Activated B cell treated with CpG ODN at 0.5 μM for 24 hours (primary cell): Measurements from ENCODE around the gene MCF2L. TPM values are rescaled to one million over a fixed set of nuclear protein-coding genes. Genes with fewer than 3 reads are reported as not detected.

Experiments
- ATAC-seq: fragments of 200-7000 bp; cut with Tn5 transposase; one replicate; pipeline ENCODE4 v1.10.0; 2021; ENCODE audit warnings: low read depth, mild to moderate bottlenecking, moderate library complexity
- CTCF ChIA-PET: fragments of 350-600 bp; sonication (Branson Sonifier 250); formaldehyde crosslinking; loops from one replicate; lab custom pipeline; 2021; ENCODE audit warnings: antibody characterized with exemption; lab: Charles Lee
- POLR2A ChIA-PET: fragments of 350-600 bp; sonication (Branson Sonifier 250); formaldehyde crosslinking; loops from one replicate; lab custom pipeline; 2021; ENCODE audit warnings: antibody characterized with exemption; lab: Charles Lee
- DNase-seq: peaks from one replicate; pipeline ENCODE4 v3.0.0; 2022
- H3K27ac Mint-ChIP-seq: one replicate; pipeline ENCODE4 v1.8.0; 2020; ENCODE audit warnings: mixed read lengths
- H3K27me3 Mint-ChIP-seq: one replicate; pipeline ENCODE4 v1.8.0; 2021; ENCODE audit warnings: mixed read lengths
- H3K36me3 Mint-ChIP-seq: one replicate; pipeline ENCODE4 v1.8.0; 2021; ENCODE audit warnings: low read depth, mixed read lengths
- H3K4me1 Mint-ChIP-seq: one replicate; pipeline ENCODE4 v1.8.0; 2021; ENCODE audit warnings: mixed read lengths
- H3K4me3 Mint-ChIP-seq: one replicate; pipeline ENCODE4 v1.8.0; 2020; ENCODE audit warnings: mild to moderate bottlenecking, mixed read lengths
- H3K9me3 Mint-ChIP-seq: one replicate; pipeline ENCODE4 v1.8.0; 2020; ENCODE audit warnings: mixed read lengths
- CTCF ChIP-seq: fragments of 200-600 bp; IDR thresholded peaks from one replicate; pipeline ENCODE4 v1.8.0; 2022; ENCODE audit warnings: antibody characterized with exemption, mild to moderate bottlenecking
- intact Hi-C: fragments of 100-400 bp; cut with micrococcal nuclease; formaldehyde crosslinking; loops from one replicate; pipeline ENCODE4 v1.15.1; 2024
- total RNA-seq: library from RNA; stranded (reverse); gene quantifications from 2 replicates; pipeline ENCODE4 v1.2.3, GENCODE V29; 2022

Gene MCF2L
- total RNA-seq, 1 donor from 2014 or later, result 3.4 TPM

- Mint-ChIP-seq H3K4me1 (no peaks in the 10 kb centered on the region), H3K4me3 (no peak overlapping the region), H3K9me3 (no peaks in the 10 kb centered on the region), H3K27me3 (no peaks in the 10 kb centered on the region), H3K36me3 (peaks cover 9% of the 10 kb centered on the region), H3K27ac (no peak overlapping the region)
- ChIA-PET CTCF (no interaction called here), POLR2A (no interaction called here)
- no peak for TF ChIP-seq CTCF
- DNase-seq (no peak), ATAC-seq (no peak)
- intact Hi-C loops, result no loop called here
These were observed 93.7 kb downstream of the MCF2L start for GRCh38 chr13:113062691-113063090.

GRCh38 chr13:113063091-113063491 is 94.1 kb downstream of the MCF2L start:
- intact Hi-C loops, result no loop called here
- Mint-ChIP-seq H3K4me1 (no peaks in the 10 kb centered on the region), H3K27ac (no peak overlapping the region), H3K4me3 (no peak overlapping the region), H3K9me3 (no peaks in the 10 kb centered on the region), H3K27me3 (no peaks in the 10 kb centered on the region), H3K36me3 (peaks cover 9% of the 10 kb centered on the region)
- ChIA-PET POLR2A (no interaction called here), CTCF (no interaction called here)
- ATAC-seq, result no peak
- TF ChIP-seq CTCF, result no peak
- DNase-seq, result no peak

DNA sequence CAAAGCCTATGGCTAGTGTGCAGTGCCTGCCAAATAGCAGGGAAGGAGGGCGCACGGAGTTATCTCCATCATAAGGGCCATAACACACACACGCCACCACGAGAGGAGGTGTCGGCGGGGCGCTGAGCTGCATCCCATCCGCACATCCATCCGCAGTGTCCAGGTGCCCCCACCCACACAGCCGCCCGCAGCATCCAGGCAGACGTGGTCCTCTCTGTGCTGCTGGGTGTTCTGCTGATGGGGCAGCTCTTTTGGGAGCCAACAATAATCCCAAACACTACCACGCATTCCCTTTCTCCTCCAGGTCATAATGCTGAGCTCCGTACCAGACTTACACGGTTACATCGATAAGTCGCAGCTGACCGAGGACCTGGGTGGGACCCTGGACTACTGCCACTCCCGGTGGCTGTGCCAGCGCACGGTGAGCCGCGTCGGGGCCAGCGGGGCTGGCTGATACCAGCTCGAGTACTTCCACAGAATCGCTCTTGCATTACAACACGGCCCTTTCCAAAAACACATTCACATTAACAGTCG is 95.1 kb downstream of the MCF2L start:
- TF ChIP-seq CTCF, result no peak
- H3K4me1 Mint-ChIP-seq, result no peaks in the 10 kb centered on the region
- intact Hi-C loops, result no loop called here
- peaks cover 9% of the 10 kb centered on the region for H3K36me3 Mint-ChIP-seq
- no peaks in the 10 kb centered on the region for H3K9me3 Mint-ChIP-seq
- no peaks in the 10 kb centered on the region for H3K27me3 Mint-ChIP-seq
- H3K4me3 Mint-ChIP-seq, result no peak overlapping the region
- no peak overlapping the region for H3K27ac Mint-ChIP-seq
- ChIA-PET CTCF (no interaction called here), POLR2A (no interaction called here)
- DNase-seq, result no peak
- ATAC-seq, result no peak

- intact Hi-C loops, result no loop called here
- H3K36me3 Mint-ChIP-seq, result peaks cover 9% of the 10 kb centered on the region
- ATAC-seq, result no peak
- TF ChIP-seq CTCF, result no peak
- ChIA-PET CTCF (no interaction called here), POLR2A (no interaction called here)
- DNase-seq, result no peak
- no peak overlapping the region for H3K27ac Mint-ChIP-seq
- no peaks in the 10 kb centered on the region for H3K27me3 Mint-ChIP-seq
- H3K9me3 Mint-ChIP-seq, result no peaks in the 10 kb centered on the region
- no peaks in the 10 kb centered on the region for H3K4me1 Mint-ChIP-seq
- no peak overlapping the region for H3K4me3 Mint-ChIP-seq
These were observed 95.8 kb downstream of the MCF2L start for GRCh38 chr13:113064534-113065405.

- Mint-ChIP-seq H3K4me3 (no peak overlapping the region), H3K9me3 (no peaks in the 10 kb centered on the region), H3K27me3 (no peaks in the 10 kb centered on the region), H3K27ac (no peak overlapping the region), H3K36me3 (peaks cover 12% of the 10 kb centered on the region), H3K4me1 (no peaks in the 10 kb centered on the region)
- DNase-seq (no peak), ATAC-seq (no peak)
- intact Hi-C loops, result no loop called here
- CTCF ChIA-PET, result no interaction called here
- POLR2A ChIA-PET, result no interaction called here
- TF ChIP-seq CTCF, result no peak
These were observed 96.6 kb downstream of the MCF2L start for GRCh38 chr13:113065406-113066141.
